HCT116 (cell line): ENCODE data around the gene DNMT3A. TPM values are rescaled to one million over a fixed set of nuclear protein-coding genes. Genes with fewer than 3 reads are reported as not detected.

Experiments
- ATAC-seq: fragments of 200-7000 bp; cut with Tn5 transposase; 2 replicates; pipeline ENCODE4 v1.9.1; 2020; ENCODE audit warnings: mild to moderate bottlenecking, moderate library complexity
- BruUV-seq: library from RNA; stranded (reverse); fragments of 400-500 nt; replicated peaks from 2 replicates; lab custom pipeline; 2021; lab: Mats Ljungman, UMichigan
- CTCF ChIA-PET: fragments of 300-600 bp; sonication (Branson Sonifier 250); formaldehyde crosslinking; loops from one replicate; lab custom pipeline; 2021; ENCODE audit warnings: antibody characterized with exemption; lab: Charles Lee
- POLR2A ChIA-PET: fragments of 300-600, 350-600 bp; sonication (Branson Sonifier 250); formaldehyde crosslinking; loops from one replicate; lab custom pipeline; 2021; ENCODE audit warnings: antibody characterized with exemption; lab: Charles Lee
- RAD21 ChIA-PET, 2 experiments: fragments of 300-600 bp; sonication (Branson Sonifier 250); formaldehyde crosslinking; loops; one replicate each; lab custom pipeline; 2023; ENCODE audit warnings: low total read pairs in 2 of 2; ENCODE audit not compliant: uncharacterized antibody in 2 of 2, unreplicated experiment in 2 of 2, low non-redundant PET in 1 of 2; lab: Charles Lee
- DNase-seq: peaks from one replicate; pipeline ENCODE4 v3.0.0-alpha.2; 2010; ENCODE audit warnings: low read depth, low spot score
- H2AFZ ChIP-seq: fragments of 200-600 bp; shearing (Covaris generic), sonication (generic); 2 replicates; pipeline ENCODE4 v1.6.1; 2017; ENCODE audit warnings: low read depth, mixed run types, mixed read lengths, antibody characterized with exemption, low read length; ENCODE audit not compliant: poor library complexity, severe bottlenecking
- H3K27ac ChIP-seq: 2 replicates; pipeline ENCODE4 v1.5.1; 2012; ENCODE audit warnings: low read depth, low read length
- H3K27me3 ChIP-seq: fragments of 200-600 bp; sonication (generic); 2 replicates; pipeline ENCODE4 v1.6.1; 2016; ENCODE audit warnings: mixed run types, low read length, mixed read lengths; ENCODE audit not compliant: insufficient read depth
- H3K36me3 ChIP-seq, 2 experiments: fragments of 200-500 bp in 1 of 2; fragments of 200-600 bp in 1 of 2; sonication (Bioruptor generic) in 1 of 2; sonication (generic) in 1 of 2; 2 replicates each; pipeline versions ENCODE4 v1.5.1 to v1.6.1; 2014 to 2016; ENCODE audit warnings: low read length in 2 of 2, inconsistent platforms in 1 of 2, mixed read lengths in 1 of 2, mixed run types in 1 of 2; ENCODE audit not compliant: insufficient read depth in 2 of 2, control insufficient read depth in 1 of 2
- H3K4me1 ChIP-seq, 2 experiments: fragments of 200-600 bp in 1 of 2; sonication (generic) in 1 of 2; 2 replicates each; pipeline versions ENCODE4 v1.5.1 to v1.6.1; 2012 to 2017; ENCODE audit warnings: low read length in 2 of 2, inconsistent platforms in 1 of 2, mild to moderate bottlenecking in 1 of 2, mixed read lengths in 1 of 2, mixed run types in 1 of 2, moderate library complexity in 1 of 2; ENCODE audit not compliant: insufficient read depth in 2 of 2, control insufficient read depth in 1 of 2
- H3K4me2 ChIP-seq: fragments of 200-600 bp; sonication (generic); 2 replicates; pipeline ENCODE4 v1.6.1; 2017; ENCODE audit warnings: mixed run types, low read length, mixed read lengths
- H3K4me3 ChIP-seq, 2 experiments: fragments of 200-600 bp in 1 of 2; sonication (generic) in 1 of 2; replicated peaks in 1 of 2; 2 replicates each; pipeline ENCODE4 v1.5.1; 2011 to 2016; ENCODE audit warnings: low read length in 2 of 2, control low read depth in 1 of 2, low read depth in 1 of 2, mild to moderate bottlenecking in 1 of 2, mixed read lengths in 1 of 2, mixed run types in 1 of 2
- H3K79me2 ChIP-seq: fragments of 200-600 bp; sonication (generic); 2 replicates; pipeline ENCODE4 v1.6.1; 2017; ENCODE audit warnings: mild to moderate bottlenecking, mixed run types, low read length, moderate library complexity, mixed read lengths; ENCODE audit not compliant: insufficient read depth
- H3K9ac ChIP-seq: fragments of 200-600 bp; sonication (generic); 2 replicates; pipeline ENCODE4 v1.6.1; 2016; ENCODE audit warnings: low read length, mixed read lengths
- H3K9me2 ChIP-seq: fragments of 200-600 bp; sonication (generic), shearing (Covaris generic); 2 replicates; pipeline ENCODE4 v1.6.1; 2017; ENCODE audit warnings: mixed run types, mild to moderate bottlenecking, moderate library complexity; ENCODE audit not compliant: insufficient read depth
- H3K9me3 ChIP-seq, 2 experiments: fragments of 200-500 bp in 1 of 2; fragments of 200-600 bp in 1 of 2; sonication (Bioruptor generic) in 1 of 2; sonication (generic) in 1 of 2; 2 replicates each; pipeline ENCODE4 v1.6.1; 2014 to 2017; ENCODE audit warnings: low read length in 2 of 2, mixed read lengths in 2 of 2, inconsistent platforms in 1 of 2, low read depth in 1 of 2, mild to moderate bottlenecking in 1 of 2, mixed run types in 1 of 2, moderate library complexity in 1 of 2; ENCODE audit not compliant: control insufficient read depth in 1 of 2, insufficient read depth in 1 of 2
- H4K20me1 ChIP-seq: fragments of 200-600 bp; sonication (generic), shearing (Covaris generic); 2 replicates; pipeline ENCODE4 v1.6.1; 2017; ENCODE audit warnings: mixed run types, mild to moderate bottlenecking, moderate library complexity; ENCODE audit not compliant: insufficient read depth
- CBX3 ChIP-seq: IDR thresholded peaks from 2 replicates; pipeline ENCODE4 v1.6.1; 2012; ENCODE audit warnings: low read depth
- EGR1 ChIP-seq: IDR thresholded peaks from 2 replicates; pipeline ENCODE4 v1.6.1; 2012; ENCODE audit warnings: low read depth
- EZH2 ChIP-seq: fragments of 200-600 bp; sonication (generic); IDR thresholded peaks from 2 replicates; pipeline ENCODE4 v1.6.1; 2017; ENCODE audit warnings: antibody characterized with exemption, mixed run types
- EZH2phosphoT487 ChIP-seq: fragments of 200-600 bp; IDR thresholded peaks from 2 replicates; pipeline ENCODE4 v1.6.1; 2018; ENCODE audit warnings: antibody characterized with exemption, borderline replicate concordance
- FOSL1 ChIP-seq: IDR thresholded peaks from 2 replicates; pipeline ENCODE4 v1.6.1; 2012; ENCODE audit warnings: low read depth
- JUND ChIP-seq: IDR thresholded peaks from 2 replicates; pipeline ENCODE4 v1.6.1; 2012
- POLR2A ChIP-seq: IDR thresholded peaks from 2 replicates; pipeline ENCODE4 v1.7.0; 2011; ENCODE audit warnings: borderline replicate concordance; ENCODE audit not compliant: insufficient read depth, insufficient read length; ENCODE audit errors: extremely low read depth
- POLR2AphosphoS5 ChIP-seq: IDR thresholded peaks from 2 replicates; pipeline ENCODE4 v1.6.1; 2011; ENCODE audit warnings: mild to moderate bottlenecking, low read depth, low read length, moderate library complexity
- RAD21 ChIP-seq: IDR thresholded peaks from 2 replicates; pipeline ENCODE4 v1.6.1; 2012; ENCODE audit warnings: low read depth, mild to moderate bottlenecking
- REST ChIP-seq: IDR thresholded peaks from 2 replicates; pipeline ENCODE4 v1.6.1; 2012; ENCODE audit warnings: low read depth
- SIN3A ChIP-seq: IDR thresholded peaks from 2 replicates; pipeline ENCODE4 v1.6.1; 2012; ENCODE audit warnings: low read depth
- SP1 ChIP-seq: IDR thresholded peaks from 2 replicates; pipeline ENCODE4 v1.6.1; 2012; ENCODE audit warnings: low read depth
- SRF ChIP-seq: IDR thresholded peaks from 2 replicates; pipeline ENCODE4 v1.6.1; 2012; ENCODE audit warnings: low read depth
- TCF7L2 ChIP-seq: IDR thresholded peaks from 2 replicates; pipeline ENCODE4 v1.7.0; 2011; ENCODE audit warnings: borderline replicate concordance, inconsistent platforms; ENCODE audit not compliant: insufficient read depth, insufficient read length; ENCODE audit errors: extremely low read depth
- YY1 ChIP-seq: IDR thresholded peaks from 2 replicates; pipeline ENCODE4 v1.6.1; 2011; ENCODE audit warnings: low read length, low read depth, moderate library complexity, mild to moderate bottlenecking; ENCODE audit not compliant: insufficient replicate concordance; ENCODE audit errors: extremely low read depth
- ZNF274 ChIP-seq: fragments of 200-500 bp; sonication (Bioruptor generic); IDR thresholded peaks from 2 replicates; pipeline ENCODE4 v1.6.1; 2014; ENCODE audit warnings: mild to moderate bottlenecking, low read depth, low read length, inconsistent platforms
- intact Hi-C: fragments of 100-400 bp; cut with micrococcal nuclease; formaldehyde crosslinking; loops from 2 replicates; pipeline ENCODE4 v1.10.0; 2022
- total RNA-seq: library from RNA; stranded (reverse); gene quantifications from one replicate; pipeline ENCODE4 v1.2.1, GENCODE V29; 2021; ENCODE audit not compliant: unreplicated experiment
- TF ChIP-seq, protein P1 (sequence below): IDR thresholded peaks from 2 replicates; pipeline ENCODE4 v1.6.1; 2012
- TF ChIP-seq, protein P2 (sequence below): IDR thresholded peaks from 2 replicates; pipeline ENCODE4 v1.6.1; 2012

Gene DNMT3A
- total RNA-seq, 1 experiment from 2014 or later = 14.3 TPM

DNA sequence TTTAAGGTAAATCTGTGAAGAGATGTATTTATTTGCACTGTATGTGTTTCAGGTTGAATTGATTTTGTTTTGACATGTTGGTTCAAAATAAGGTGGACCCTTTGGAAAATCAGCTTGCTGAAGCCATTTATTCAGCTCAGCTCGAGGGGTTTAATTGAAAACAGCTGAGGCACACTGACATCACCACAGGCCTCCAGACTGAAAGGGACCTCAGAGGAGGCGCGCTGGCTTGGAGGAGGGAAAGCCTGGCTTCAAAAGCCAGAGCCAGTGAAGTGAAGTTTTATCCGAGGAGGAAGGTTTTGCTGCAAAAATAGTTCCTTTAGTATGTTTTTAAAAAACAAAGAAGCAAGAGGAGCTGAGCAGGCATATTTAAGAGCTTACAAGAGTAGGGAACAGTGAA, 26.9 kb upstream of the DNMT3A start:
- no peak overlapping the region for H3K9ac ChIP-seq
- no peak overlapping the region for H3K4me2 ChIP-seq
- CTCF ChIA-PET = interaction anchor here (1.2 kb wide), 1 partner anchor 295 kb away, joined by 4 read pairs; no protein-coding TSS in a partner anchor
- no peak overlapping the region for H3K4me3 ChIP-seq
- RAD21 ChIA-PET = no interaction called here
- ATAC-seq (no peak), DNase-seq (no peak)
- intact Hi-C loops = no loop called here
- H3K4me1 ChIP-seq = no peaks in the 10 kb centered on the region
- no peak overlapping the region for H2AFZ ChIP-seq
- no peaks in the 10 kb centered on the region for H4K20me1 ChIP-seq
- TF ChIP-seq, protein P1, sequence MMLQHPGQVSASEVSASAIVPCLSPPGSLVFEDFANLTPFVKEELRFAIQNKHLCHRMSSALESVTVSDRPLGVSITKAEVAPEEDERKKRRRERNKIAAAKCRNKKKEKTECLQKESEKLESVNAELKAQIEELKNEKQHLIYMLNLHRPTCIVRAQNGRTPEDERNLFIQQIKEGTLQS = no peak
- no peak for TF ChIP-seq FOSL1
- TF ChIP-seq CBX3 = no peak
- TF ChIP-seq EZH2 = no peak
- no peak for TF ChIP-seq SIN3A
- no peaks in the 10 kb centered on the region for H3K27me3 ChIP-seq
- H3K79me2 ChIP-seq = no peaks in the 10 kb centered on the region
- POLR2A ChIA-PET = no interaction called here
- H3K36me3 ChIP-seq = no peaks in the 10 kb centered on the region
- BruUV-seq = no TSS peak
- H3K9me3 ChIP-seq = no peaks in the 10 kb centered on the region
- no peaks in the 10 kb centered on the region for H3K9me2 ChIP-seq
- no peak overlapping the region for H3K27ac ChIP-seq

- no TSS peak for BruUV-seq
- RAD21 ChIA-PET = no interaction called here
These were observed 25.6 kb upstream of the DNMT3A start for GRCh38 chr2:25367296-25367695.

More at GRCh38 chr2:25367296-25367695, 25.6 kb upstream of the DNMT3A start:
- H3K4me3 ChIP-seq = no peak overlapping the region
- intact Hi-C loops = no loop called here
- no peaks in the 10 kb centered on the region for H3K9me3 ChIP-seq
- no peak for DNase-seq
- TF ChIP-seq, protein P1 = no peak
- TF ChIP-seq SP1 (no peak), SRF (no peak), REST (no peak), YY1 (no peak), TCF7L2 (no peak), ZNF274 (no peak), RAD21 (no peak), EZH2phosphoT487 (no peak), EGR1 (no peak), FOSL1 (no peak), POLR2A (no peak), CBX3 (no peak), POLR2AphosphoS5 (no peak), JUND (no peak)
- TF ChIP-seq, protein P2, sequence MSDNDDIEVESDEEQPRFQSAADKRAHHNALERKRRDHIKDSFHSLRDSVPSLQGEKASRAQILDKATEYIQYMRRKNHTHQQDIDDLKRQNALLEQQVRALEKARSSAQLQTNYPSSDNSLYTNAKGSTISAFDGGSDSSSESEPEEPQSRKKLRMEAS = no peak
- ChIA-PET POLR2A (no interaction called here), CTCF (no interaction called here)
- H3K4me2 ChIP-seq = no peak overlapping the region
- no peak for ATAC-seq
- H3K79me2 ChIP-seq = no peaks in the 10 kb centered on the region
- H3K9ac ChIP-seq = no peak overlapping the region
- no peak overlapping the region for H2AFZ ChIP-seq
- H3K4me1 ChIP-seq = peaks cover 0 to 6% of the 10 kb centered on the region in 2 experiments; a peak in 2 of 4 replicates
- no peaks in the 10 kb centered on the region for H3K36me3 ChIP-seq
- no peak overlapping the region for H3K27ac ChIP-seq
- no peaks in the 10 kb centered on the region for H4K20me1 ChIP-seq
- no peaks in the 10 kb centered on the region for H3K27me3 ChIP-seq
- H3K9me2 ChIP-seq = no peaks in the 10 kb centered on the region
